Epithelial cell of proximal tubule (primary cell): ENCODE results near the gene FBLN1. TPM values are rescaled to one million over a fixed set of nuclear protein-coding genes. Genes with fewer than 3 reads are reported as not detected.

Source experiments
- DNase-seq: peaks from one replicate; pipeline ENCODE4 v3.0.0-alpha.2; 2011; ENCODE audit warnings: low read depth
- H3K4me3 ChIP-seq: 2 replicates; pipeline ENCODE4 v1.5.1; 2011; ENCODE audit warnings: low read depth, mild to moderate bottlenecking, low read length
- CTCF ChIP-seq: conservative IDR thresholded peaks from 2 replicates; pipeline ENCODE4 v1.5.1; 2012; ENCODE audit warnings: low read depth, mild to moderate bottlenecking, low read length
- total RNA-seq: library from RNA; depleted of rRNA; stranded (reverse); fragments of >200 nt; gene quantifications from 2 replicates; pipeline ENCODE4 v1.2.3, GENCODE V29; 2015

The FBLN1 gene
- total RNA-seq, 1 donor from 2014 or later, result 58.5 TPM

DNA sequence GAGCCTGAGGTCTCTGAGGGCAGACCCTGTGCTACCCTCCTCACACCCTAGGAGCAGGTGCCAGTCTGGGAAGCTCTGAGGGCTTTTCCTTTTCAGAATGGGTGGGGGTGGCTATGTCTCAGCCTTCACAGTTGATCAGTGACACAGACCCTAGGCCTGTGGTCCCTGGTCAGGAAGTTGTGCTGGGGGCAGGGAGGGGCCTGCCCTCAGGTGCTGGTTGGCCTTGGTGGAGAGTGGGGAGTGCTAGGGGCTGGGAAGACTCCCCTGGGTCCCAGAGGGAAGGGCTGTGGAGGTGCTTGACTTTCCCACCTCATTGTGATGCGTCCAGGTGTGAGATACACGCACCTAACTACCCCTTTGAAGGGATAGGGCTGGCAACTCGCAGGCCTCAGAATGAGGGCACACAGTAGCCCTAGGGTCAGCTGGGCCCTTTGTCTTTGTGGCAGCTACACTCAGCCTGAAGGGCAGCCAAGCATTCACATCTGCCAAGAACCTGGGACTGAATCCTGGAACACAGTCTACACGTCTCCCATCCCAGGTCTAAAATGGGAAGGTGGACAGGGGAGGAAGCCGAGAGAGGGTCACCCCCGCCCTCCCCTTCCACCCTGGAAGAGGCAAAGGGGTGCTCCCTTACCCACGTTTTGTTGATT is 137.7 kb downstream of the FBLN1 start:
- no peak overlapping the region for H3K4me3 ChIP-seq
- DNase-seq, result no peak

GRCh38 chr22:45640941-45641621 is 138.4 kb downstream of the FBLN1 start:
- no peak for DNase-seq
- no peak for TF ChIP-seq CTCF
- H3K4me3 ChIP-seq, result no peak overlapping the region

More for the DNA sequence above, 137.7 kb downstream of the FBLN1 start:
- TF ChIP-seq CTCF, result no peak

DNA sequence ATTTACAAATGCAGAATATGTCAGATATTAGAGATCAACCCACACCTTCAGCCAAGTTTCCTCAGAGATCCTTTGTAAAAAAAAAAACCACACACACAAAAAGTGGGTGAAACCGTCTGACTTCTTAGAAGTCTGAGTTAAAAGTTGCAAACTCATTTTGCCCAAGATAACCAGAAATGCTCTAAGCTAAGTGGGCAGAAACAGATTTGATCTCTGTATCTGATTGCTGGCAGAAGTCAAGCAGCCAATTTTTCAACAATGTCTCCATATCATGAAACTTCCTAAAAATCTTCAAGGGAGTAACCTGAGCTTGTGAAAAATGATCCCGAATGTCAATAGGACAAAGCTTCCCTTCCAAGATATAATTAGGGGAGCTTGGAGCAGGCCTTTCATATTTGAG is 140.3 kb downstream of the FBLN1 start:
- no peak overlapping the region for H3K4me3 ChIP-seq
- no peak for TF ChIP-seq CTCF
- no peak for DNase-seq

- no peak for TF ChIP-seq CTCF
- DNase-seq, result no peak
- H3K4me3 ChIP-seq, result no peak overlapping the region
Measured at GRCh38 chr22:45644714-45645113, 142.0 kb downstream of the FBLN1 start.

DNA sequence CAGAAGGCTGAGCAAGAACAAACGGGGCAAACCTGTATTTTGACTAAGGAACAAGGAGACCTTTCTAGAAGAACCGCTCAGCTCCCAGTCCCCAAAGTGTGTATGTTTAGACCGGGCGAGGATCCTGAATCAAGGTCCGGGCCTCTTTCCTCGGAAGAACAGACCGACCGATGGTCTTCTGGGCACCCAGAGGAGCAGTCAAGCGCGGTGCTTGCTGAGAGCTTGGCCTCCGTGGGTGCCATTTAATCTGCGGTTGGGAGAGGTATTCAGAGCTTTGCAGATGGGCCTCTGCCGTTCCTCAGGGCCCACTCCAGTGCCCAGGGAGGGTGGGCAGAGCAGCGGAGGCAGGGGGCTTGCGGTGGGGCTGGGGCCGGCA is 142.5 kb downstream of the FBLN1 start:
- no peak for DNase-seq
- H3K4me3 ChIP-seq, result peak overlapping the region; percentile 48
- TF ChIP-seq CTCF, result no peak

- H3K4me3 ChIP-seq, result peak overlapping the region; percentile 48
- no peak for DNase-seq
- TF ChIP-seq CTCF, result peak; percentile 81
Measured at GRCh38 chr22:45645526-45646414, 143.1 kb downstream of the FBLN1 start.
